HG02623 (cell line): Measurements from ENCODE around the gene KIZ.
A peak's percentile ranks its signal among the peaks of the same experiment; 100 is the strongest.
"Not testable (repeated sequence)": the region's sequence is repeated elsewhere in the genome, so short reads cannot be mapped to it uniquely, and the experiment has no call there.

ENCODE experiments used
- ATAC-seq: cut with Tn5 transposase; IDR thresholded peaks from one replicate; pipeline ENCODE4 v1.9.1; 2021; ENCODE audit warnings: moderate library complexity; ENCODE audit not compliant: unreplicated experiment

The KIZ gene

DNA sequence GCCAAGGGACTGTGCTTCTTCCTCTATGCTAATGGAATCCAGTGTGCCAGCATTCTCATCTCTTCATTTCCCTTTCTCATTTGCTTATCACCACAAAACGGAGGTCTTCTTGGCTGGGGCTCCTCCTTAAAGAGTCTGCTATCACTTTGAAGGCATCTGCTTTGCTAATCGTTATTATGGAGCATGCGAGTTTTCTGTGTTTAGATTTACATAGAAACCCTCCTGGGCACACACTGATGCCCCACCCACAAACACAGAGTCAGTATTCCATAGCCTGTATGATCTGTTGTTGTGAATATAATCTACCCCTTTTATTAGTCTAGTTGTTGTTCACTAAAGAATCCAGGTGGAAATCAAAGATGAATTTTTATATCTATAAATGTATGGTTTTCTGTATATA, 93.8 kb downstream of the KIZ start:
- ATAC-seq: no peak

DNA sequence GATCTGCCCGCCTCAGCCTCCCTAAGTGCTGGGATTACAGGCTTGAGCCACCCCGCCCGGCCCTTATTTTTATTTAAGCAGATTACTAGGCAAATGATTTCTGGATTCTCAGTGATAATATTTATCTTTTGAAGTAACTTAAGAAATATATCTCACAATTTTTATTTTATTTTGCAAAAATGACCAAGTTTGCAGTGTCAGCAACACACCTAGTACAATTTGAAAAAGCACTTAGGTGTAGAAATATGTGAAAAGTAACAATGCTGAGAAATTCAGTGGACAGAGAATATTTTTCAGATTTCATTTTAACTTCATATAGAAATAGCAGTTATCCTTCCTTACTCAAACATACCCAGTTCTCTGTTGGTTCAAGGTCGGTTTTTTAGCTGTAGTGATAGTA, 98.3 kb downstream of the KIZ start:
- no peak for ATAC-seq

DNA sequence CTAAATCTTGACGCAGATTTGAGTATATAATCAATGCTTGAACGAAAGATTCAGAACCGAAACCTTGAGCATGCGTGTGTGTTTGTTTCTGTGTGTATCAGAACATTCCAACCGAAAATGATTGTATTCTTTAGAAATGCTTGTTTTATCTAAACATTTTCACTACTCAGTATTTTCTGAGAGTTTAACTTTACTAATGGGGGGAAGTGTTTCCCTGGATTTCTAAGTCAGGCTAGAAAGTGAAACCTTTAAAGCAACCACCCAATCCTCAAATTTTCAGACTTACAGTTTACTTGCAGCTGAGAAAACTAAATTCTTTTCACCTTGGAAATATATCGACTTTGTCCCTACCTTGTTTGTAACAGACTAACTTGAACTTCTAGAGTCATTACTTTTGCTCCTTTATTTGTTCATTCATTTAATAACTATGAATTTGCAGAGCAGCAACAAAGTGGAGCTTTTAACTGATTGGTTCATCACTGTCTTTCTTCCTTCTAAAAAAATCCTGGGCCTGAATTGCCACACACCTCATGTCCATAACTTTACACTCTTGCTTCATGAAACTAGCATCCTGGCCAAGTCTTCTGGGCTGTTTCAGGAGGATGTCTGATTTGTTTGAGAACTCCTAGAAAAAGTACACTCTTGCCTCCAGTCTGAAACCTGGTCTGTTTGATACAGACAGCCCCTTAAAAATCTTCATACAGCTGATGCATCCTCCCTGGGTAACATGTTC, 99.5 kb downstream of the KIZ start:
- ATAC-seq: no peak

DNA sequence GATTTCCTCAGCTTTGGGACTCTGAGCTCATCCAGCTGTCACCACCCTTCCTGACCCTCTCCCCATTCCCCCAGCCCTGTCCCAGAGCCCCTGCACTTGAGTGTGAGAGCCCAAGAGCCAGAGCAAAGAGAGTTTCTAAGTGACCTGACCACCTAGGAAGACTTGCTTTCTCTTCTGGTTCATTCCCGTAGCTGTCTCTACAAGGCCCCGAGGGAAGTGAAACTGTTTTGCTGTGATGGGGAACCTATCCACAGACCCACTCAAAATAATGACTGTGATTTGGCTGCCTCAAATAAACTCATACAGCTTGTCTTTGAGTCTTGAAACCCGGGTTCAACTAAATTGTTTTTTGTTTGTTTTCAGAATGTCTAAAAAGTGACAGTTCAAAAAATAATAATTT, 102.6 kb downstream of the KIZ start:
- ATAC-seq: peak; percentile 77

DNA sequence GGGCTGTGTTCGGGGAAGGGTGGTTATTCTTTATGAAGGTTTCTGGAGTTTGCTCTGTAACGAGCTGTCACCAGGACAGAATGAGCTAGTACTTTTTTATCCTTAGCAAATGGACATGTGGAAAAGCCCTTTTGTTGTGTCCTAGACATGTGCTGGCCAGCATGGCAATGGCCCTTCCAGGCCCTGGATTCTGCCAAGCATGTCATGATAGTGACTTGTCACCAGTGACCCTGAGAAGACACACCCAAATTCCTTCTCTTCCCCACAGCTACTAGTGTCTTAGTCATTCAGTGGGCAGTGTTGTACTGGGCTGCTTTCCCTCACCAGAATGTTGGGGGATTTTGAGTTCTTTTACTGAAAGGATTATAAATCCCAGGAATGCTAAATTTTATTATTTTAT, 103.3 kb downstream of the KIZ start:
- no peak for ATAC-seq

- ATAC-seq: no peak
Measured at GRCh38 chr20:21230220-21230619, 104.3 kb downstream of the KIZ start.

GRCh38 chr20:21230686-21231085, 104.8 kb downstream of the KIZ start:
- no peak for ATAC-seq

DNA sequence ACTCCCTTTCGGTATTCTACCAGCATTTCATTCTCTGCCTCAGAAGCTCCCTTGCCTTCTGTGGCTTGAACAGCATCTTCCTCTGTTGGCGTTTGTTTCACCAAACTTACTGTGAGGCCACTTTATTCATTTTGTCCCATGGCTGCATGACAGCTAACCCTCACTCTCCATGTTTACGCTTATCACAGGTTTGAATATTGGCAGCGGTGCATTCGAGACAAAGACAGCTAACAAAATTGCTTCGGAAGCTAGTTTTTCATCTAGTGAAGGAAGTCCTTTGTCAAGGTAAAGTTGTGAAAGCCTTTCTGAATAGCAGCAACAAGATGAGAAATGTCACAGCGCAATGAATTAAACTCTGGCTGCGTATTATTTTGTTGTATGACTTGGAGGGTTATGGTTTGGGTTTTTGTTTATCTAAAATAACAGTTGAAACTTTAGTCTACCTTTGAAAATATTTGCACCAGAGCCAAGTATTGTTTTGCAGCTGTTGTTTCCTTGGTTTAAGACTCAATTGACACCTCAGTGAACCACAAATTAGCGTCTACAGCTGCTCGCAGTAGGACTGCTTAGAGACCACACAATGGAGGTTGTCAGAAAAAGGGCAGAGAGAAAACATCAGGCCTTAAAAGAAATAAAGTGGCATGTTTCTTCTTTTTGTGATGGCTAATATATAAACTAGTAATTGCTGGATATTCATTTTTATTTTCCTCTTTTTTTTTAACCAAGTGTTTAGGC, 106.8 kb downstream of the KIZ start:
- ATAC-seq: no peak

- ATAC-seq: no peak
Measured at GRCh38 chr20:21234324-21234723, 108.4 kb downstream of the KIZ start.

DNA sequence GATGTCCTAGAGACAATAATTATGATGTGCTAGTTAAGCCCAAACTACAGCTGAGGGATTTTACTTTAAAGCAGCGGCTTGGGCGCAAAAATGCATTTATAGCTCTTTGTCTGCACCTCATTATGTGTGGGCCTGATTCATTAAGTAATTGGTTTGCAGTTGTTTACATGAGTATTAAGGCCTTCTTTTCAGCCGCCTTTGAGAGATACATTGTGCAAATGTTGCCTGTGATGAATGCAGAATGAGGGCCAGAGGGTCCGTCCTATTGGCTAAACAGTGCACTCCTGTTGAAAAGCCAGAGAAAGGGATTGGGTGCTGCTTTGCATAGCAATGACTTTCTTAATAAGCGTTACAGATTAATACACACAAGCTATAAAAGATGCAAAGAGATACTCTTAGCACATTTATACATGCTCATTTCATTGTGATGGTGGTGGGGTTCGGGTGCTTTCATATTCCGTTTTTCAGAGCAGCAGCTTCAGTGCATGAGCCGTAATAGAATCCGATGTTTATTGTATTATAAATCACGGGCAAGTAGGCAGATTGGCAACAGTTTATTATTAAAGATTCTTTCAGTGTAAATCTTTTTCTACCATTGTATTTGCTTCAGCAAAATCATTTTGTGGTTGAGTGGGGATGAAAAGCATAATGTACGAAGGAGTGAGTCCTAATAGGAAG, 109.1 kb downstream of the KIZ start:
- no peak for ATAC-seq

DNA sequence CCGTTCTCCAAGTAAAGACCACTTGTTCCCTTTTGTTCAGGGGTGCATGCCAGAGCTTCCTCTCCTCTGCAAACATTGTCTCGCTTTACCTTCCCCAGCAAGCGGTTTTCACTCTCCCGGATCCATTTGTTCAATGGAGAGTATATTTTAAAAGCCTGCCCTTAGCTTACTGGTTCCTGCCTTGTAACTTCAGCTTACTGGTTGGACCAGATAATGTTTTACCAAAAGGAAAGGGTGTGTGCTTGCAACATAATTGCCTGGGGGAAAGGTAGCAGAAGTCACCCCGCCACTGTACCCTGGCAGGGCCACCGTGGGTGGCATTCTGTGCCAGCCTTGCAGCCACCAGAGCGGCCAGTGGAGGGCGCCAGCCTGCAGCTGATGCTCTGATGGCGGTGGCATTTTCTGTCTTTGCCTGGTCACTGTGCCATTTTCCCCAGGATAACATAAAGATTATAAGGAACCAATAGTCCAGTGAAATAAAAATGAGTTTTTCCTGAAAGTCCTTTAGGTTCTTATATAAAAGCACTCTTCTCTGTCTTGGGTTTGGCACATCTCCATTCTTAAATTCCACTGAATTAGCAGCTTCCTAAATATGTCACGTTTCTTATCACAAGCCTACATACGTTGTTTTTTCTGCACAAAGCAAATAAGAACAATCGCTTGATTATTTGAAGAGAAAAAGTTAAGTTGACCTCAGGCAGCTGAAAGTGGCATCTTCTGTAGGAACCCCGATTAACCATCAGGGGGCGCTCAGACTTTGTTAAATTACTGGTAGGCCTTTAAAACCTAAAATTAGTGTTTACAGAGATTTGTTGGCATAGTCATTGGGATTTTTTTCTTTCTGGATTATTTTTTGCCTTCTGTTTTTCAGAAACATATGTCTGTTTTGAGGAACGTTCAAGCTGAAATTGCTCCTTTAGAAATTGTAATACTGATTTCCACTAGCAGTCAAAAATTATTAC, 109.9 kb downstream of the KIZ start:
- no peak for ATAC-seq

- ATAC-seq: no peak
Measured at GRCh38 chr20:21237956-21238799, 112.3 kb downstream of the KIZ start.

DNA sequence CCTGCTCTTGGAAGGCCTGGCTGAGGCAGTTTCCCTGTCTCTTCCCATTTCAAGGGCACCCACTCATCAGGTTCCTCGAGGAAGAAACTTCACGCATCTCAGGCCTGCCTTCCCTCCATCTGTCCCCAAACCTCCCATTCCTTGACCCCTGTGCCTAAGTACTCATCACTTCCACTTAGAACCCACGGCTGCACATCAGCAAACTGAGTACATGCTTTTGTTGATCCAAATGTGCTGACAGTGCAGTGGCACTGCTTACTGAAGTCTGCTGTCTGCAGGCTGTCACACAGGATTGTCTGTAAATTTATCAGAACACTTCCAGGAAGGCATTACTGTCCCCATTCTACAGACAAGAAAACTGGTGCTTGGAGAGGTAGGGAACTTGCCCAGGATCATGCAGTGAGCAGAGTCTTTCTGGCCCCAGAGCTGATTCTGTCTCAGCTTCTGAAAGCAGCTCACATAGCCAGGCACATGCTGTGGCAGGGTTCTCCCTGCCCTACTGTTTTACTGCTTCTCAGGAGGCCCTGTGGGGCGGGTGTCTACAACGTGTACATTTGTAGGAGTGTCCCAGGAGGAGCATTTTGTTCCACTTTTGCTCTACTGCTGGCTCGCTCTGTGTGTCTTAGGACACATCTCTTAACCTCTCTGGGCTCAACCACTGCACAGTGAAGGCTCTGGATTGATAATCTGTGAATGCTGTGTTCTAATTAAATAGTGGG, 113.1 kb downstream of the KIZ start:
- no peak for ATAC-seq

DNA sequence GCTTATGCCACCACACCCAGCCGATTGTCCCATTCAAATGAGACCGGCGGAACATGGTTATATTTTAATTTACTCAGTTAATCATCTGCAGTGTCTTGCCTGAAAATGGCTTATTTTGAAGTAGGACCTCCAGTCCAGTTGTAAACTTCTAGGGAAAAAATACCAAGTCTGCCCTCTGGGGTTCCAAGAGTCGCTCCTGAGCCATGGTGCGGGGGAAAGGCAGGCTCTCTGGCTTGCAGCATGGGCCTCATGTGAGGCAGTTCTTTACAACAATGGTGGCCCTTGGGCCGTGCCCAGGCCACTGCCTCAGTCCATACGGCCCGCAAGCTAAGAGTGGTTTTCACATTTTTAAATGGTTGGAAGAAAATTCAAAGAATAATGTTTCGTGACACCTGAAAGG, 114.5 kb downstream of the KIZ start:
- no peak for ATAC-seq

DNA sequence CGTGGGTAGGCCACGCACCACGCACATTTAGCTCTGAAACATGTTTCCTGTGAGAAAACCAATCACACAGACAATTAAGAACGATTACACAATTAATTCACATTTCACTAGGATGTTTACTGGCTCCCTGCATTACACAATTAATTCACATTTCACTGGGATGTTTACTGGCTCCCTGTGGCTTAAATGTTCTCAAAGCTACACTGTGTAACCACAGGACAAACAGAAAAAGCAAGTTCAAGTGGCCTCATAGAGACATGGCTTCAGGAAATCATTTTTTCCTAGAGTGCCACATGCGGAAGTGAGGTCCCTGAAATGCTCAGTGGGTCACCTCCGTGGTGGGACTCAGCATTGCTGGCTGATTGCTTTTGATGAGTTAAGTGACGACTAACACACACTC, 115.5 kb downstream of the KIZ start:
- no peak for ATAC-seq

DNA sequence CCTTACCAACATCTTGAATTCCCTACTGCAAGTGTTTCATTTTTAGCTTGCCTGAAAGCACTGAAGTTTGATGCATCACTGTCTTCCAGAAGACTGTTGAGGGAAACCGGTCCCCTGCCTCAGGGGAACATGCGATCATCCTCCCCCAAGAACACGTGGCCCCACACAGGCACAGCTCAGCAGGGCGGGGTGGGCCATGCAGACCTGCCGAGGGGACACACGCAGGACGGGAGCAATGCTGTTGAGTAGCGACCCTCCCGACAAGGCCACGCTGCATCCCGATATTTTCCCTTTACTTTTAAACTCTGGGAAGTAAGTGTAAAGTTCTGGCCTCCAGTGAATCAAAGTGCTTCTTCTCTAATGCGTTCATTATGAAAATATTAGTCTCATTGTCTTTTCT, 117.9 kb downstream of the KIZ start:
- no peak for ATAC-seq

- ATAC-seq: no peak
Measured at GRCh38 chr20:21244808-21245207, 118.9 kb downstream of the KIZ start.

GRCh38 chr20:21246161-21246560, 120.3 kb downstream of the KIZ start:
- ATAC-seq: no peak

DNA sequence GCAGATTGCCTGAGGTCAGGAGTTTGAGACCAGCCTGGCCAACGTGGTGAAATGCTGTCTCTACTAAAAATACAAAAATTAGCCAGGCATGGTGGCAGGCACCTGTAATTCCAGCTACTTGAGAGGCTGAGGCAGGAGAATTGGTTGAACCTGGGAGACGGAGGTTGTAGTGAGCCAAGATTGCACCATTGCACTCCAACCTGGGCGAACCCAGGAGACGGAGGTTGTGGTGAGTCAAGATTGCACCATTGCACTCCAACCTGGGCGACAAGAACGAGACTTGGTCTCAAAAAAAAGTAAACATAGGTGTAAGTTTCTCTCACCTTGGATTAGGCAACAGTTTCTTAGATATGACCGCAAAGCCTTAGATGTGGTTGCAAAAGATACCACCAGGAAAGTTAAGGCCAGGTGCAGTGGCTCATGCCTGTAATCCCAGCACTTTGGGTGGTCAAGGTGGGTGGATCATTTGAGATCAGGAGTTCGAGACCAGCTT, 121.8 kb downstream of the KIZ start:
- not testable (repeated sequence) for ATAC-seq
